ENCODE measurements around the gene MORC3.

DNA sequence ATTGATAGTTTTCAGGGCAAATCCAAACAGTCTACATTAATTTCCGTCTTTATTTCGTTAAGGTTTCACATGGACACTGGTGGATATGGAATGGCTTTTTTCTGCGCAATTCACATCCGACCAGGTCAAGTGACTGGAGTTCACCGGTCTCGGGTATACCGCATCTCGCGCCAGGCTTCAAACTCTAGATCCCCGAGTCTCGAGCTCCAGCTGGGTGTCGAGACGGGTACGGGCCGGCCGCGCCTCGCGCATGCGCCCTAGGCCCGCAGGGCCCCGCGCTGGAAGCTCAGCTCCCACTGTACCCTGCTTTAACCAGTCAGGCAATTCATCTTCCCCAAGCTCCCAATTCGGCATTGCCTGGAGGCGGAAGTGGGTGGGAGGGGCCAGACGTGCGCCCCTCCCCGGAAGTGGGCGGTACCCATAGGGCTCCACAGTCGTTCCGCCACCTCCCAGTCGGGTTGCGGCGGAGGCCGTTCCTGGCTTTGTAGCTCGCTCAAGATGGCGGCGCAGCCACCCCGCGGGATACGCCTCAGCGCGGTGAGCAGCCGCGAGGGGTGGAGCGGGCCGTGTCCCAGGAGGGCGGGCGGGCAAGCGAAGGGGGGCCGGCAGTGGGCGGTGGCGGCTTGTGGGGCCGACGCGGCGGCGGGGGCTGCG, at the start of gene MORC3:
- no peak for TF ChIP-seq CTCF (conservative IDR thresholded peaks at IDR 0.05 in 1 of 2, IDR thresholded peaks at IDR 0.05 in 1 of 2; ENCODE audit: low read depth in 1 of 2, low read length in 2 of 2)
- no peak for TF ChIP-seq EZH2 (IDR thresholded peaks at IDR 0.05; ENCODE audit: low read length, missing control alignments)
